Activated T-cell treated with anti-CD3 and anti-CD28 coated beads, Interleukin-2, amount 50 U/mL, for 1 hour (primary cell): ENCODE results near the gene ANKS4B.
A peak's percentile ranks its signal among the peaks of the same experiment; 100 is the strongest.

Experiments
- DNase-seq: peaks from one replicate; pipeline ENCODE4 v3.0.0-alpha.2; 2020

Gene ANKS4B

DNA sequence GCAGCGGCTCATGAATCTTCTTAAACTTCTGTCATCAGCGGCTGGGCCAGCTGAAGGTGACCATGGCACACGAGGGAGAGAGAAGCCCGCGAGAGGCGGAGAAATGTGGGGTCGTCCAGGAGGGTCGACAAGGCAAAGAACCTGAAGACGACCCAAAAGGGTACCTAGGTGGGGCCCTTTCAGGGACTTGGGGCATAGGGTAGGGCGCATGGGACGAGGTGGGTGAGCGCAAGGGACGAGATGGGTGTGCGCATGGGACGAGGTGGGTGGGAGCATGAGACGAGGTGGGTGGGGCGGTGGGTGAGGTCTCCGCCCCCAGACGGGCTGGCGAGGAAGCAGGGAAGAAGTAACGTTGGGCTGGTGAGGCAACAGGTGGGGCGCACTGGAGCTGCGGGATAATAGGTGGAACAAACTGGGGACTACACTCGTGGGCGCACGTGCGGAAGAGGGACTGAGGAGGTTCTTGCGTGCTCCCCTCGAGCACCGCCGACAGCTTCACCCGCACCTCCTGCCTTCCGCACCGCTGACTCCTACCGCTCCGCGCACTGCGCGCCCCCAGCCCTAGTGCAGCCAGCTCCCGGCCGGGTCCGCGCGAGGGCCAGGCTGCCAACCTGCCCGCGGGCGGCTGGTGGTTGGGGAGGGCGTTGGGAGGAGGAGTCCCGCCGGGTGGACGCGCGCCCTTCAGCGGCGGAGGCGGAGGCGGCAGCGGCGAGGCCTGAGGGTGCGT is 67.8 kb downstream of the ANKS4B start:
- DNase-seq, result peak; percentile 27

DNA sequence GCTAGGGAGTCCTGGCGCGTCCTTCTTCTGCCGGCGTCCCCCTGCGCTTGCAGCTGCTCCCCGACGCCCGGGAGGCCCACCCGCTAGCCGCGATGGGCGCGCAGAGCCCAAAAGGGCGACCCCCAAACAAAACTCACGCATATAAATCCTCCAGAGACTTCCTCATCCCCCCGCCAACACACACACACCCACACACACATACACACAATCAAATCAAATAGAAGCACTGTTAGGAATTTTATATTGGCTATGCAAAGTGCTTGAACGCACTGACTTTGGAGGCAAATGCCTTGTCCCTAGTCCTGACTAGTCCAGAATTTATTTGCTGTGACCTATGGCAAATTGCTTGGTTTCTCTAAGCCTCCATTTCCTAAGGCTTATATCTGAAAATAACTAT is 68.4 kb downstream of the ANKS4B start:
- DNase-seq, result no peak

DNA sequence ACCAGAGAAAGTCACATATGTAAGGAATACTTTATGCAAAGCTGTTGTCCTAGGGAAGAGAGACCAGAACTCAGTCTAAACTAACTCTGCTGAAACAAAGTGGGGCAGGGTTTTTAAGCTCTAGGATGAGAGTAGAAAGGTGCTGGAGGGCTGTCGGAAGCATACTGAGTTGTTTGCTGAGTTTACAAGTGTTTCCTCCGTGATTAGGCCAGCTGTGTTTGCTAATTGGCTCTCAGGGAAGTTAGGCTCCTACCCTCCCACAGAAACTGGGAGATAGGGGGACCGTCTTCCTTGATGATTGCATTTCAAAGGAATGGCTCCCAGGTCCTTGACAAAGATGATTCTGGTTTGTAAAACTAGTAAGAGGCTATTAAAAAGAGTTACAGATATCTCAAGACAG is 69.0 kb downstream of the ANKS4B start:
- no peak for DNase-seq

DNA sequence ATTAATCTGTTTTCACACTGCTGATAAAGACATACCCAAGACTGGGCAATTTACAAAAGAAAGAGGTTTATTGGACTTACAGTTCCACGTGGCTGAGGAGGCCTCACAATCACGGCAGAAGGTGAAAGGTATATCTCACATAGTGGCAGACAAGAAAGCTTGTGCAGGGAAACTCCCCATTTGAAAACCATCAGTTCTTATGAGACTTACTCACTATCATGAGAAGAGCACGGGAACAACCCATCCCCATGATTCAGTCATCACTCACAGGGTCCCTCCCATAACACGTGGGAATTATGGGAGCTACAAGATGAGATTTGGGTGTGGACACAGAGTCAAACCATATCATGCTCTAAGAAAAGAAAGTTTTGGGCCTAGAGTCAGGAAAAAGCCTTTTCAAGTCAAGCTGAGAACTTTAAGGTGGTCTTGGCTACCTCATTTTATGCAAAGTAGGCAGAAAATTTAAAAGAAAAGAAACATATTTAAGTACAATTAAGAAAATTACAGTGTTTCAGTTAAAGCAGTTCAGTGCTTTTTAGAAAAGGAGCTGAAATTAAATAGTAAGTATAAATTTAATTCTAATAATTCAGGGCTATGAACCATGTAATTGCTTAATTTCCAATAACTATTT is 69.5 kb downstream of the ANKS4B start:
- DNase-seq, result no peak
